Gastrocnemius medialis (tissue), 4 donors: ENCODE results near the gene PTPRM. TPM values are rescaled to one million over a fixed set of nuclear protein-coding genes. Genes with fewer than 3 reads are reported as not detected.
A peak's percentile ranks its signal among the peaks of the same experiment; 100 is the strongest.

ENCODE experiments used
- ATAC-seq, 2 donors: fragments of 150-250 bp; one replicate each; pipeline ENCODE4 v1.9.1; 2016
- DNase-seq, 2 donors: peaks; one replicate each; pipeline ENCODE4 v3.0.0-alpha.2; 2019
- H3K27ac ChIP-seq, 4 donors: fragments of 200-600 bp; sonication (generic); 1 replicate in 1 of 4; 2 replicates in 3 of 4; pipeline ENCODE4 v1.5.1; 2016 to 2018; ENCODE audit warnings: mild to moderate bottlenecking in 2 of 4, moderate library complexity in 1 of 4
- H3K27me3 ChIP-seq, 3 donors: fragments of 200-600 bp; sonication (generic) in 2 of 3; 1 replicate in 1 of 3; 2 replicates in 2 of 3; pipeline versions ENCODE4 v1.5.1 to v1.6.0; 2016 to 2019; ENCODE audit warnings: mild to moderate bottlenecking in 1 of 3, moderate library complexity in 1 of 3
- H3K36me3 ChIP-seq, 2 donors: fragments of 200-600 bp; sonication (generic) in 1 of 2; one replicate each; pipeline ENCODE4 v1.5.1; 2017 to 2018
- H3K4me1 ChIP-seq, 2 donors: fragments of 200-600 bp; sonication (generic) in 1 of 2; one replicate each; pipeline ENCODE4 v1.5.1; 2016 to 2017; ENCODE audit warnings: mild to moderate bottlenecking in 2 of 2
- H3K4me3 ChIP-seq, 4 donors: fragments of 200-600 bp; sonication (generic) in 3 of 4; 1 replicate in 1 of 4; 2 replicates in 3 of 4; pipeline ENCODE4 v1.5.1; 2016 to 2019; ENCODE audit warnings: mild to moderate bottlenecking in 2 of 4
- H3K9me3 ChIP-seq, 3 donors: fragments of 200-600 bp; sonication (generic) in 2 of 3; 1 replicate in 1 of 3; 2 replicates in 2 of 3; pipeline ENCODE4 v1.5.1; 2016 to 2019
- CTCF ChIP-seq, 5 experiments: fragments of 450-650 bp in 3 of 5; fragments of 200-600 bp in 2 of 5; sonication (generic) in 2 of 5; IDR thresholded peaks in 4 of 5; conservative IDR thresholded peaks in 1 of 5; 1 replicate in 4 of 5; 2 replicates in 1 of 5; pipeline ENCODE4 v1.5.1; 2016 to 2019; ENCODE audit warnings: antibody characterized with exemption in 5 of 5, mild to moderate bottlenecking in 3 of 5, moderate library complexity in 3 of 5
- POLR2A ChIP-seq, 2 donors: fragments of 450-650 bp; IDR thresholded peaks; one replicate each; pipeline ENCODE4 v1.6.1; 2017; ENCODE audit warnings: antibody characterized with exemption in 2 of 2, mild to moderate bottlenecking in 2 of 2, moderate library complexity in 2 of 2
- in situ Hi-C, 4 donors: fragments of 200-750 bp; cut with MboI; loops; one replicate each; pipeline versions ENCODE4 v1.15.0 to v1.8.0; 2017; ENCODE audit warnings: low sequenced_read_pairs in 4 of 4
- intact Hi-C: fragments of 100-400 bp; cut with DNase I; formaldehyde crosslinking; loops from one replicate; pipeline ENCODE4 v1.15.1; 2023; ENCODE audit warnings: low total_unique reads
- total RNA-seq, 4 donors: library from RNA; depleted of rRNA; stranded (reverse); fragments of >200 nt; gene quantifications; one replicate each; pipeline versions ENCODE4 v1.1.0 to v1.2.3, GENCODE V29; 2016

The PTPRM gene
- total RNA-seq, 4 donors from 2014 or later = 52.6 to 79.3 (median 63.8) TPM

- in situ Hi-C loops = no loop called here
- H3K27ac ChIP-seq = no peak overlapping the region
- H3K4me3 ChIP-seq = no peak overlapping the region
- peaks cover 0 to 2% of the 10 kb centered on the region in 2 donors for H3K4me1 ChIP-seq
- no peak for ATAC-seq
- H3K27me3 ChIP-seq = no peaks in the 10 kb centered on the region
- TF ChIP-seq CTCF (IDR thresholded peaks at IDR 0.05 in 4 of 5, conservative IDR thresholded peaks at IDR 0.05 in 1 of 5) = peak in 1 of 5 experiments; percentile 12
- no peak for TF ChIP-seq POLR2A (IDR thresholded peaks at IDR 0.05)
- intact Hi-C loops = no loop called here
- H3K36me3 ChIP-seq = no peaks in the 10 kb centered on the region
- DNase-seq = no peak
- H3K9me3 ChIP-seq = no peaks in the 10 kb centered on the region
Measured at GRCh38 chr18:7980136-7980535, 413.0 kb downstream of the PTPRM start.

- in situ Hi-C loops (no loop called here), intact Hi-C loops (no loop called here)
- Histone ChIP-seq H3K4me1 (peaks cover 0 to under 1% of the 10 kb centered on the region in 2 donors), H3K27ac (no peak overlapping the region), H3K4me3 (no peak overlapping the region), H3K27me3 (no peaks in the 10 kb centered on the region), H3K36me3 (no peaks in the 10 kb centered on the region), H3K9me3 (no peaks in the 10 kb centered on the region)
- DNase-seq (no peak), ATAC-seq (no peak)
- TF ChIP-seq CTCF (IDR thresholded peaks at IDR 0.05 in 4 of 5, conservative IDR thresholded peaks at IDR 0.05 in 1 of 5) (no peak), POLR2A (IDR thresholded peaks at IDR 0.05) (no peak)
Measured at GRCh38 chr18:7980656-7981055, 413.5 kb downstream of the PTPRM start.

- no peak overlapping the region for H3K27ac ChIP-seq
- H3K4me1 ChIP-seq = peaks cover 0 to 8% of the 10 kb centered on the region in 2 donors
- ATAC-seq (no peak), DNase-seq (no peak)
- no peaks in the 10 kb centered on the region for H3K9me3 ChIP-seq
- no peak overlapping the region for H3K4me3 ChIP-seq
- intact Hi-C loops = no loop called here
- no peaks in the 10 kb centered on the region for H3K27me3 ChIP-seq
- in situ Hi-C loops = no loop called here
- no peak for TF ChIP-seq CTCF (IDR thresholded peaks at IDR 0.05 in 4 of 5, conservative IDR thresholded peaks at IDR 0.05 in 1 of 5)
- no peak for TF ChIP-seq POLR2A (IDR thresholded peaks at IDR 0.05)
- no peaks in the 10 kb centered on the region for H3K36me3 ChIP-seq
Measured at GRCh38 chr18:7982216-7982615, 415.1 kb downstream of the PTPRM start.

GRCh38 chr18:7987284-7987976 lies 420.3 kb downstream of the PTPRM start:
- in situ Hi-C loops = no loop called here
- no peaks in the 10 kb centered on the region for H3K36me3 ChIP-seq
- no peak overlapping the region for H3K4me3 ChIP-seq
- TF ChIP-seq POLR2A (IDR thresholded peaks at IDR 0.05) = no peak
- no peak for TF ChIP-seq CTCF (IDR thresholded peaks at IDR 0.05 in 4 of 5, conservative IDR thresholded peaks at IDR 0.05 in 1 of 5)
- no peaks in the 10 kb centered on the region for H3K9me3 ChIP-seq
- H3K27me3 ChIP-seq = no peaks in the 10 kb centered on the region
- ATAC-seq (no peak), DNase-seq (no peak)
- H3K27ac ChIP-seq = no peak overlapping the region
- intact Hi-C loops = no loop called here
- H3K4me1 ChIP-seq = peaks cover 0 to 8% of the 10 kb centered on the region in 2 donors

DNA sequence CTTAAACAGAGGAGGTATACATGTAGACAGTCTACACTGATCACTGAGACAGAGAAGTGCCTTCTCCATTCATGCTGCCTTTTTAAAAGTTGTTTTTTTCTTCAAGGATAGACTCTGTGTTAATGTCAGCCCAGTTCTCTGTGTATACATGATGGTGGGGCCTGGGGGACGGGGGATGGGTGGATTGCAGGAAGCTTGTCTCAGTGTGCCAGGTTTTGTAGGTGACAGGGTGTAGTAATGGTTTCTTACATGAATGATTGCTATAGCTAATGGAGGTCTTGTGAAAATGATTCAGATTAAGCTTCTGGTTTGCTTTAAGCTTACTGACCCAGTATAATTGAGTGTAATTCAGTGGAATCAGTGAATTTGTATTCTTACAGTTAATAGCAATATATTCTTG lies 423.6 kb downstream of the PTPRM start:
- intact Hi-C loops (no loop called here), in situ Hi-C loops (no loop called here)
- no peaks in the 10 kb centered on the region for H3K9me3 ChIP-seq
- ATAC-seq (no peak), DNase-seq (no peak)
- TF ChIP-seq POLR2A (IDR thresholded peaks at IDR 0.05) (no peak), CTCF (IDR thresholded peaks at IDR 0.05 in 4 of 5, conservative IDR thresholded peaks at IDR 0.05 in 1 of 5) (no peak)
- H3K4me3 ChIP-seq = no peak overlapping the region
- peaks cover 0 to 7% of the 10 kb centered on the region in 2 donors for H3K4me1 ChIP-seq
- H3K36me3 ChIP-seq = no peaks in the 10 kb centered on the region
- no peak overlapping the region for H3K27ac ChIP-seq
- H3K27me3 ChIP-seq = no peaks in the 10 kb centered on the region
